ENCODE results near the gene RYR3.

Gene RYR3

GRCh38 chr15:33680336-33680735 lies 369.6 kb downstream of the RYR3 start:
- Histone ChIP-seq H3K27me3 (ENCODE audit: insufficient read depth, low read length) (peaks cover 79% of the 10 kb centered on the region), H3K36me3 (ENCODE audit: insufficient read depth, low read length) (no peaks in the 10 kb centered on the region), H3K4me1 (ENCODE audit: control insufficient read depth, insufficient read depth, low read length, unreplicated experiment) (no peaks in the 10 kb centered on the region), H3K4me3 (ENCODE audit: low read depth, low read length) (no peak overlapping the region), H2AFZ (ENCODE audit: low read length, unreplicated experiment) (no peak overlapping the region), H3K27ac (ENCODE audit: low read depth, low read length) (no peak overlapping the region), H3K79me2 (ENCODE audit: control insufficient read depth, insufficient read depth, low read length, unreplicated experiment) (no peaks in the 10 kb centered on the region)

GRCh38 chr15:33693166-33693800 lies 382.5 kb downstream of the RYR3 start:
- H2AFZ ChIP-seq (ENCODE audit: low read length, unreplicated experiment) = no peak overlapping the region
- peaks cover 65% of the 10 kb centered on the region for H3K27me3 ChIP-seq (ENCODE audit: insufficient read depth, low read length)
- no peak overlapping the region for H3K4me3 ChIP-seq (ENCODE audit: low read depth, low read length)
- H3K36me3 ChIP-seq (ENCODE audit: insufficient read depth, low read length) = no peaks in the 10 kb centered on the region
- no peaks in the 10 kb centered on the region for H3K79me2 ChIP-seq (ENCODE audit: control insufficient read depth, insufficient read depth, low read length, unreplicated experiment)
- no peak overlapping the region for H3K27ac ChIP-seq (ENCODE audit: low read depth, low read length)
- no peaks in the 10 kb centered on the region for H3K4me1 ChIP-seq (ENCODE audit: control insufficient read depth, insufficient read depth, low read length, unreplicated experiment)

- H3K4me1 ChIP-seq (ENCODE audit: control insufficient read depth, insufficient read depth, low read length, unreplicated experiment) = no peaks in the 10 kb centered on the region
- no peaks in the 10 kb centered on the region for H3K36me3 ChIP-seq (ENCODE audit: insufficient read depth, low read length)
- H3K4me3 ChIP-seq (ENCODE audit: low read depth, low read length) = no peak overlapping the region
- no peak overlapping the region for H3K27ac ChIP-seq (ENCODE audit: low read depth, low read length)
- no peak overlapping the region for H2AFZ ChIP-seq (ENCODE audit: low read length, unreplicated experiment)
- H3K79me2 ChIP-seq (ENCODE audit: control insufficient read depth, insufficient read depth, low read length, unreplicated experiment) = no peaks in the 10 kb centered on the region
- peaks cover 50% of the 10 kb centered on the region for H3K27me3 ChIP-seq (ENCODE audit: insufficient read depth, low read length)
Measured at GRCh38 chr15:33698126-33698525, 387.4 kb downstream of the RYR3 start.

- H3K27ac ChIP-seq (ENCODE audit: low read depth, low read length) = no peak overlapping the region
- no peaks in the 10 kb centered on the region for H3K36me3 ChIP-seq (ENCODE audit: insufficient read depth, low read length)
Measured at GRCh38 chr15:33699145-33699544, 388.4 kb downstream of the RYR3 start.

GRCh38 chr15:33699691-33700447 lies 389.1 kb downstream of the RYR3 start:
- Histone ChIP-seq H3K4me1 (ENCODE audit: control insufficient read depth, insufficient read depth, low read length, unreplicated experiment) (no peaks in the 10 kb centered on the region), H2AFZ (ENCODE audit: low read length, unreplicated experiment) (no peak overlapping the region), H3K79me2 (ENCODE audit: control insufficient read depth, insufficient read depth, low read length, unreplicated experiment) (no peaks in the 10 kb centered on the region), H3K27me3 (ENCODE audit: insufficient read depth, low read length) (peaks cover 42% of the 10 kb centered on the region), H3K27ac (ENCODE audit: low read depth, low read length) (no peak overlapping the region), H3K36me3 (ENCODE audit: insufficient read depth, low read length) (no peaks in the 10 kb centered on the region), H3K4me3 (ENCODE audit: low read depth, low read length) (no peak overlapping the region)

More at GRCh38 chr15:33699145-33699544, 388.4 kb downstream of the RYR3 start:
- Histone ChIP-seq H3K4me3 (ENCODE audit: low read depth, low read length) (no peak overlapping the region), H3K79me2 (ENCODE audit: control insufficient read depth, insufficient read depth, low read length, unreplicated experiment) (no peaks in the 10 kb centered on the region), H3K27me3 (ENCODE audit: insufficient read depth, low read length) (peaks cover 46% of the 10 kb centered on the region), H3K4me1 (ENCODE audit: control insufficient read depth, insufficient read depth, low read length, unreplicated experiment) (no peaks in the 10 kb centered on the region), H2AFZ (ENCODE audit: low read length, unreplicated experiment) (no peak overlapping the region)

- no peak overlapping the region for H3K4me3 ChIP-seq (ENCODE audit: low read depth, low read length)
- H3K4me1 ChIP-seq (ENCODE audit: control insufficient read depth, insufficient read depth, low read length, unreplicated experiment) = no peaks in the 10 kb centered on the region
- H3K36me3 ChIP-seq (ENCODE audit: insufficient read depth, low read length) = no peaks in the 10 kb centered on the region
- H3K27me3 ChIP-seq (ENCODE audit: insufficient read depth, low read length) = peaks cover 33% of the 10 kb centered on the region
- H3K79me2 ChIP-seq (ENCODE audit: control insufficient read depth, insufficient read depth, low read length, unreplicated experiment) = no peaks in the 10 kb centered on the region
- H2AFZ ChIP-seq (ENCODE audit: low read length, unreplicated experiment) = peak overlapping the region; percentile 48
- H3K27ac ChIP-seq (ENCODE audit: low read depth, low read length) = no peak overlapping the region
Measured at GRCh38 chr15:33700695-33701303, 390.0 kb downstream of the RYR3 start.

GRCh38 chr15:33701304-33701696 lies 390.5 kb downstream of the RYR3 start:
- H3K4me3 ChIP-seq (ENCODE audit: low read depth, low read length) = no peak overlapping the region
- no peak overlapping the region for H2AFZ ChIP-seq (ENCODE audit: low read length, unreplicated experiment)
- H3K27ac ChIP-seq (ENCODE audit: low read depth, low read length) = no peak overlapping the region
- no peaks in the 10 kb centered on the region for H3K36me3 ChIP-seq (ENCODE audit: insufficient read depth, low read length)
- H3K4me1 ChIP-seq (ENCODE audit: control insufficient read depth, insufficient read depth, low read length, unreplicated experiment) = no peaks in the 10 kb centered on the region
- H3K27me3 ChIP-seq (ENCODE audit: insufficient read depth, low read length) = peaks cover 29% of the 10 kb centered on the region
- H3K79me2 ChIP-seq (ENCODE audit: control insufficient read depth, insufficient read depth, low read length, unreplicated experiment) = no peaks in the 10 kb centered on the region

GRCh38 chr15:33706173-33706572 lies 395.4 kb downstream of the RYR3 start:
- Histone ChIP-seq H3K4me3 (ENCODE audit: low read depth, low read length) (no peak overlapping the region), H3K4me1 (ENCODE audit: control insufficient read depth, insufficient read depth, low read length, unreplicated experiment) (no peaks in the 10 kb centered on the region), H3K27me3 (ENCODE audit: insufficient read depth, low read length) (no peaks in the 10 kb centered on the region), H3K27ac (ENCODE audit: low read depth, low read length) (no peak overlapping the region), H3K79me2 (ENCODE audit: control insufficient read depth, insufficient read depth, low read length, unreplicated experiment) (no peaks in the 10 kb centered on the region), H2AFZ (ENCODE audit: low read length, unreplicated experiment) (no peak overlapping the region), H3K36me3 (ENCODE audit: insufficient read depth, low read length) (no peaks in the 10 kb centered on the region)

- H3K27ac ChIP-seq (ENCODE audit: low read depth, low read length) = no peak overlapping the region
- no peaks in the 10 kb centered on the region for H3K36me3 ChIP-seq (ENCODE audit: insufficient read depth, low read length)
- H3K79me2 ChIP-seq (ENCODE audit: control insufficient read depth, insufficient read depth, low read length, unreplicated experiment) = no peaks in the 10 kb centered on the region
- no peaks in the 10 kb centered on the region for H3K4me1 ChIP-seq (ENCODE audit: control insufficient read depth, insufficient read depth, low read length, unreplicated experiment)
- no peak overlapping the region for H2AFZ ChIP-seq (ENCODE audit: low read length, unreplicated experiment)
- H3K4me3 ChIP-seq (ENCODE audit: low read depth, low read length) = no peak overlapping the region
- no peaks in the 10 kb centered on the region for H3K27me3 ChIP-seq (ENCODE audit: insufficient read depth, low read length)
Measured at GRCh38 chr15:33710748-33711147, 400.0 kb downstream of the RYR3 start.

- H3K27ac ChIP-seq (ENCODE audit: low read depth, low read length) = no peak overlapping the region
Measured at GRCh38 chr15:33716025-33716424, 405.3 kb downstream of the RYR3 start.

GRCh38 chr15:33720952-33721351 lies 410.2 kb downstream of the RYR3 start:
- peaks cover 24% of the 10 kb centered on the region for H3K4me1 ChIP-seq (ENCODE audit: control insufficient read depth, insufficient read depth, low read length, unreplicated experiment)
- no peak overlapping the region for H2AFZ ChIP-seq (ENCODE audit: low read length, unreplicated experiment)
- peak overlapping the region; percentile 78 for H3K27ac ChIP-seq (ENCODE audit: low read depth, low read length)
- H3K79me2 ChIP-seq (ENCODE audit: control insufficient read depth, insufficient read depth, low read length, unreplicated experiment) = no peaks in the 10 kb centered on the region
- H3K4me3 ChIP-seq (ENCODE audit: low read depth, low read length) = no peak overlapping the region
- H3K27me3 ChIP-seq (ENCODE audit: insufficient read depth, low read length) = no peaks in the 10 kb centered on the region
- H3K36me3 ChIP-seq (ENCODE audit: insufficient read depth, low read length) = no peaks in the 10 kb centered on the region

More at GRCh38 chr15:33716025-33716424, 405.3 kb downstream of the RYR3 start:
- H3K36me3 ChIP-seq (ENCODE audit: insufficient read depth, low read length) = no peaks in the 10 kb centered on the region
- H2AFZ ChIP-seq (ENCODE audit: low read length, unreplicated experiment) = no peak overlapping the region
- H3K79me2 ChIP-seq (ENCODE audit: control insufficient read depth, insufficient read depth, low read length, unreplicated experiment) = no peaks in the 10 kb centered on the region
- H3K27me3 ChIP-seq (ENCODE audit: insufficient read depth, low read length) = no peaks in the 10 kb centered on the region
- peaks cover 8% of the 10 kb centered on the region for H3K4me1 ChIP-seq (ENCODE audit: control insufficient read depth, insufficient read depth, low read length, unreplicated experiment)
- no peak overlapping the region for H3K4me3 ChIP-seq (ENCODE audit: low read depth, low read length)
